ENCODE data around the gene EPC1.
"Not testable (repeated sequence)": the region's sequence is repeated elsewhere in the genome, so short reads cannot be mapped to it uniquely, and the experiment has no call there.

DNA sequence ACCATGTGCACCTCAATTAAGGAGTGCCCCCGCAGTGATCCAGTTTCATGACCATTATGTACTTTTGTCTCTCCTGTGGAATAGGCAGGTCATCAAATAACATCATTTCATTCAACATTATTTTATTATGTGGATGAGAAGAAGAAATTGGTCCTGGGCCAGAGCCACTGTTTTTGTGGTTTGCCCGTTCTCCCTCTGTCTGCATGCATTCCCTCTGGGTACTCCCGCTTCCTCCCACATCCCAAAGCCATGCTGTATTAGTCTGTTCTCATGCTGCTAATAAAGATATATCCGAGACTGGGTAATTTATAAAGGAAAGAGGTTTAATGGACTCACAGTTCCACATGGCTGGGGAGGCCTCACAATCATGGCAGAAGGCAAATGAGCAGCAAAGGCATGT lies 124.6 kb downstream of the EPC1 start:
- TF ChIP-seq, protein P1, sequence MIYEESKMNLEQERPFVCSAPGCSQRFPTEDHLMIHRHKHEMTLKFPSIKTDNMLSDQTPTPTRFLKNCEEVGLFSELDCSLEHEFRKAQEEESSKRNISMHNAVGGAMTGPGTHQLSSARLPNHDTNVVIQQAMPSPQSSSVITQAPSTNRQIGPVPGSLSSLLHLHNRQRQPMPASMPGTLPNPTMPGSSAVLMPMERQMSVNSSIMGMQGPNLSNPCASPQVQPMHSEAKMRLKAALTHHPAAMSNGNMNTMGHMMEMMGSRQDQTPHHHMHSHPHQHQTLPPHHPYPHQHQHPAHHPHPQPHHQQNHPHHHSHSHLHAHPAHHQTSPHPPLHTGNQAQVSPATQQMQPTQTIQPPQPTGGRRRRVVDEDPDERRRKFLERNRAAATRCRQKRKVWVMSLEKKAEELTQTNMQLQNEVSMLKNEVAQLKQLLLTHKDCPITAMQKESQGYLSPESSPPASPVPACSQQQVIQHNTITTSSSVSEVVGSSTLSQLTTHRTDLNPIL (CRISPR knock-in tag; IDR thresholded peaks at IDR 0.05; ENCODE audit: low read depth): not testable (repeated sequence)
- TF ChIP-seq ZC3H10, ZFP30, CSDC2, OSR1, ZFP3, ZNF8 (CRISPR knock-in tag; IDR thresholded peaks at IDR 0.05): not testable (repeated sequence)
- TF ChIP-seq, protein P2, sequence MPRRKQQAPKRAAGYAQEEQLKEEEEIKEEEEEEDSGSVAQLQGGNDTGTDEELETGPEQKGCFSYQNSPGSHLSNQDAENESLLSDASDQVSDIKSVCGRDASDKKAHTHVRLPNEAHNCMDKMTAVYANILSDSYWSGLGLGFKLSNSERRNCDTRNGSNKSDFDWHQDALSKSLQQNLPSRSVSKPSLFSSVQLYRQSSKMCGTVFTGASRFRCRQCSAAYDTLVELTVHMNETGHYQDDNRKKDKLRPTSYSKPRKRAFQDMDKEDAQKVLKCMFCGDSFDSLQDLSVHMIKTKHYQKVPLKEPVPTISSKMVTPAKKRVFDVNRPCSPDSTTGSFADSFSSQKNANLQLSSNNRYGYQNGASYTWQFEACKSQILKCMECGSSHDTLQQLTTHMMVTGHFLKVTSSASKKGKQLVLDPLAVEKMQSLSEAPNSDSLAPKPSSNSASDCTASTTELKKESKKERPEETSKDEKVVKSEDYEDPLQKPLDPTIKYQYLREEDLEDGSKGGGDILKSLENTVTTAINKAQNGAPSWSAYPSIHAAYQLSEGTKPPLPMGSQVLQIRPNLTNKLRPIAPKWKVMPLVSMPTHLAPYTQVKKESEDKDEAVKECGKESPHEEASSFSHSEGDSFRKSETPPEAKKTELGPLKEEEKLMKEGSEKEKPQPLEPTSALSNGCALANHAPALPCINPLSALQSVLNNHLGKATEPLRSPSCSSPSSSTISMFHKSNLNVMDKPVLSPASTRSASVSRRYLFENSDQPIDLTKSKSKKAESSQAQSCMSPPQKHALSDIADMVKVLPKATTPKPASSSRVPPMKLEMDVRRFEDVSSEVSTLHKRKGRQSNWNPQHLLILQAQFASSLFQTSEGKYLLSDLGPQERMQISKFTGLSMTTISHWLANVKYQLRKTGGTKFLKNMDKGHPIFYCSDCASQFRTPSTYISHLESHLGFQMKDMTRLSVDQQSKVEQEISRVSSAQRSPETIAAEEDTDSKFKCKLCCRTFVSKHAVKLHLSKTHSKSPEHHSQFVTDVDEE (CRISPR knock-in tag; IDR thresholded peaks at IDR 0.05): not testable (repeated sequence)
- TF ChIP-seq, protein P3, sequence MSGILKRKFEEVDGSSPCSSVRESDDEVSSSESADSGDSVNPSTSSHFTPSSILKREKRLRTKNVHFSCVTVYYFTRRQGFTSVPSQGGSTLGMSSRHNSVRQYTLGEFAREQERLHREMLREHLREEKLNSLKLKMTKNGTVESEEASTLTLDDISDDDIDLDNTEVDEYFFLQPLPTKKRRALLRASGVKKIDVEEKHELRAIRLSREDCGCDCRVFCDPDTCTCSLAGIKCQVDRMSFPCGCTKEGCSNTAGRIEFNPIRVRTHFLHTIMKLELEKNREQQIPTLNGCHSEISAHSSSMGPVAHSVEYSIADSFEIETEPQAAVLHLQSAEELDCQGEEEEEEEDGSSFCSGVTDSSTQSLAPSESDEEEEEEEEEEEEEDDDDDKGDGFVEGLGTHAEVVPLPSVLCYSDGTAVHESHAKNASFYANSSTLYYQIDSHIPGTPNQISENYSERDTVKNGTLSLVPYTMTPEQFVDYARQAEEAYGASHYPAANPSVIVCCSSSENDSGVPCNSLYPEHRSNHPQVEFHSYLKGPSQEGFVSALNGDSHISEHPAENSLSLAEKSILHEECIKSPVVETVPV (CRISPR knock-in tag; IDR thresholded peaks at IDR 0.05): not testable (repeated sequence)

Data from SK-N-SH treated with all-trans-retinoic acid at 6 μM for 48 hours (cell line).